Right atrium auricular region (tissue), 2 donors: ENCODE data around the gene TMC7. TPM values are rescaled to one million over a fixed set of nuclear protein-coding genes. Genes with fewer than 3 reads are reported as not detected.

Source experiments
- DNase-seq: peaks from one replicate; pipeline ENCODE4 v3.0.0-alpha.2; 2019; ENCODE audit warnings: low spot score
- H3K27ac ChIP-seq, 2 donors: fragments of 200-600 bp; sonication (generic); 1 replicate in 1 of 2; 2 replicates in 1 of 2; pipeline ENCODE4 v1.5.1; 2016 to 2019
- H3K27me3 ChIP-seq, 2 donors: fragments of 200-600 bp; sonication (generic); one replicate each; pipeline versions ENCODE4 v1.5.1 to v1.6.0; 2017 to 2019
- H3K36me3 ChIP-seq: fragments of 200-600 bp; sonication (generic); one replicate; pipeline ENCODE4 v1.5.1; 2016
- H3K4me1 ChIP-seq, 2 donors: fragments of 200-600 bp; sonication (generic); one replicate each; pipeline versions ENCODE4 v1.5.1 to v1.6.0; 2017 to 2019
- H3K4me3 ChIP-seq, 2 donors: fragments of 200-600 bp; sonication (generic); 1 replicate in 1 of 2; 2 replicates in 1 of 2; pipeline ENCODE4 v1.5.1; 2017 to 2019; ENCODE audit warnings: mild to moderate bottlenecking in 1 of 2, moderate library complexity in 1 of 2
- H3K9me3 ChIP-seq, 2 donors: fragments of 200-600 bp; sonication (generic); one replicate each; pipeline ENCODE4 v1.5.1; 2019
- CTCF ChIP-seq, 2 donors: fragments of 200-600 bp; sonication (generic); IDR thresholded peaks; one replicate each; pipeline ENCODE4 v1.5.1; 2019; ENCODE audit warnings: antibody characterized with exemption in 2 of 2
- total RNA-seq, 2 donors: library from RNA; depleted of rRNA; stranded (reverse); fragments of >200 nt; gene quantifications; one replicate each; pipeline ENCODE4 v1.1.0, GENCODE V29; 2016

The TMC7 gene
- total RNA-seq, 2 donors from 2014 or later, result 0.56 to 0.63 TPM

DNA sequence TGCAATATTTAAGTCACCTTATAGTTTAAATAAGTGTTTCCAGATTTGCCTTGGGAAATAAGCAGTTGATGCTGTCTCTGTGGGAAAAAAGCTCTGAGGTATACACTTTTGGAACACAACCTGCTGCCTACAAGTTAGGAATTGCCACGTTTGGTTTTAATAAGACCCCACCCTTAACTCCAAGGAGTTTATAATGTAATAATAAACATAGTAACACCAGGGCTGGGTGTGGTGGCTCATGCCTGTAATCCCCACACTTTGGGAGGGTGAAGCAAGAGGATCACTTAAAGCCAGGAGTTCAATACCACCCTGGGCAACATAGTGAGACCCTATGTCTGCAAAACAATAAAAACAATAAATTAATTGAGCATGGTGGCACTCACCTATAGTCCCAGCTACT lies 41.7 kb upstream of the TMC7 start:
- no peak overlapping the region for H3K27ac ChIP-seq
- H3K4me1 ChIP-seq, result peaks cover 0 to 4% of the 10 kb centered on the region in 2 donors
- H3K4me3 ChIP-seq, result no peak overlapping the region
- no peaks in the 10 kb centered on the region for H3K27me3 ChIP-seq
- no peaks in the 10 kb centered on the region for H3K36me3 ChIP-seq
- TF ChIP-seq CTCF (IDR thresholded peaks at IDR 0.05), result no peak
- no peaks in the 10 kb centered on the region for H3K9me3 ChIP-seq
- DNase-seq, result no peak

- Histone ChIP-seq H3K4me3 (no peak overlapping the region), H3K4me1 (peaks cover 0 to 4% of the 10 kb centered on the region in 2 donors), H3K36me3 (no peaks in the 10 kb centered on the region), H3K9me3 (no peaks in the 10 kb centered on the region), H3K27ac (no peak overlapping the region), H3K27me3 (no peaks in the 10 kb centered on the region)
- DNase-seq, result no peak
- TF ChIP-seq CTCF (IDR thresholded peaks at IDR 0.05), result no peak
Measured at GRCh38 chr16:18943414-18943813, 40.3 kb upstream of the TMC7 start.

- no peak for DNase-seq
- Histone ChIP-seq H3K36me3 (no peaks in the 10 kb centered on the region), H3K4me1 (peaks cover 0 to 4% of the 10 kb centered on the region in 2 donors), H3K27ac (no peak overlapping the region), H3K9me3 (no peaks in the 10 kb centered on the region), H3K27me3 (no peaks in the 10 kb centered on the region), H3K4me3 (no peak overlapping the region)
- no peak for TF ChIP-seq CTCF (IDR thresholded peaks at IDR 0.05)
Measured at GRCh38 chr16:18945233-18945632, 38.5 kb upstream of the TMC7 start.

DNA sequence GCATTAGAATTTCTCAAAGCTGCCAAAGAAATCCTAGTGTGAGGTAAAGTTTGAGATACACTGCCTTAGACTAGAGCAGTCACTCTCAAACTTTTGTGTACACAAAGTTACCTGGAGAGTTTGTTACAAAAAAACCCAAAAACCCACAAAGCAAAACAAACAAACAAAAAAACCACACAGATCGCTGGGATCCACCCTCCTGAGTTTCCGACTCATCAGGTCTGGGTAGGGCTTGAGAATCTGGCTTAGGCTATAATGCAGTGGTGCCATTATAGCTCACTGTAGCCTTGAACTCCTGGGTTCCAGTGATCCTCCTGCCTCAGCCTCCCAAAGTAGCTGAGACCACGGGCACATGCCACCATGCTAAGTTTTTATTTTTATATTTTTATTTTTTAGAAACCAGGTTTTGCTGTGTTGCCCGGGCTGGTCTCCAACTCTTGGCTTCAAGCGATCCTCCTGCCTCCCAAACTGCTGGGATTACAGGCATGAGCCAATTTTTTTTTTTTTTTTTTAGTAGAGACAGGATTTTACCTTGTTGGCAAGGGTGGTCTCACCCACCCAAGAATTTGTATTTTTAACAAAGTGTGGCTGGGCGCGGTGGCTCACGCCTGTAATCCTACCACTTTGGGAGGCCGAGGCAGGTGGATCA lies 35.2 kb upstream of the TMC7 start:
- DNase-seq, result no peak

GRCh38 chr16:18950469-18951185 lies 33.1 kb upstream of the TMC7 start:
- no peak for TF ChIP-seq CTCF (IDR thresholded peaks at IDR 0.05)
- no peaks in the 10 kb centered on the region for H3K9me3 ChIP-seq
- H3K36me3 ChIP-seq, result no peaks in the 10 kb centered on the region
- no peak overlapping the region for H3K27ac ChIP-seq
- peaks cover 0 to 4% of the 10 kb centered on the region in 2 donors for H3K4me1 ChIP-seq
- no peak for DNase-seq
- H3K27me3 ChIP-seq, result no peaks in the 10 kb centered on the region
- H3K4me3 ChIP-seq, result no peak overlapping the region

More for the DNA sequence above, 35.2 kb upstream of the TMC7 start:
- TF ChIP-seq CTCF (IDR thresholded peaks at IDR 0.05), result no peak
- H3K27me3 ChIP-seq, result no peaks in the 10 kb centered on the region
- H3K4me1 ChIP-seq, result peaks cover 0 to 4% of the 10 kb centered on the region in 2 donors
- no peaks in the 10 kb centered on the region for H3K9me3 ChIP-seq
- H3K36me3 ChIP-seq, result no peaks in the 10 kb centered on the region
- H3K4me3 ChIP-seq, result no peak overlapping the region
- H3K27ac ChIP-seq, result no peak overlapping the region
